DOHH2 (cell line): ENCODE results near the gene DCAF17.
A peak's percentile ranks its signal among the peaks of the same experiment; 100 is the strongest.

Source experiments
- H3F3A ChIP-seq: fragments of 200-600 bp; sonication (generic), shearing (Covaris generic); 2 replicates; pipeline ENCODE4 v1.6.0; 2016; ENCODE audit warnings: antibody characterized with exemption, mild to moderate bottlenecking; ENCODE audit not compliant: control insufficient read depth, insufficient read depth
- H3K27ac ChIP-seq: fragments of 200-600 bp; sonication (generic); 2 replicates; pipeline ENCODE4 v1.5.1; 2014; ENCODE audit warnings: low read depth, mild to moderate bottlenecking, low read length, moderate library complexity
- H3K27me3 ChIP-seq: fragments of 200-600 bp; sonication (generic); 2 replicates; pipeline ENCODE4 v1.6.1; 2014; ENCODE audit warnings: mild to moderate bottlenecking, low read length, mixed read lengths; ENCODE audit not compliant: control insufficient read depth
- H3K36me3 ChIP-seq: fragments of 200-600 bp; sonication (generic); 2 replicates; pipeline ENCODE4 v1.6.1; 2014; ENCODE audit warnings: mild to moderate bottlenecking, low read length, moderate library complexity, mixed read lengths; ENCODE audit not compliant: control insufficient read depth
- H3K4me1 ChIP-seq: fragments of 200-600 bp; sonication (generic); 2 replicates; pipeline ENCODE4 v1.6.1; 2014; ENCODE audit warnings: mild to moderate bottlenecking, low read length, mixed read lengths; ENCODE audit not compliant: control insufficient read depth
- H3K4me2 ChIP-seq: fragments of 200-600 bp; sonication (generic); 2 replicates; pipeline ENCODE4 v1.6.0; 2014; ENCODE audit warnings: mild to moderate bottlenecking, low read length, moderate library complexity
- H3K4me3 ChIP-seq: fragments of 200-600 bp; sonication (generic); 2 replicates; pipeline ENCODE4 v1.5.1; 2014; ENCODE audit warnings: mild to moderate bottlenecking, low read length, mixed read lengths
- H3K79me2 ChIP-seq: fragments of 200-600 bp; sonication (generic); 2 replicates; pipeline ENCODE4 v1.6.1; 2014; ENCODE audit warnings: mild to moderate bottlenecking, low read length, mixed read lengths; ENCODE audit not compliant: control insufficient read depth
- H3K9me2 ChIP-seq: fragments of 200-600 bp; sonication (generic); replicated peaks from 2 replicates; pipeline ENCODE4 v1.6.1; 2014; ENCODE audit warnings: mild to moderate bottlenecking, low read length, mixed read lengths; ENCODE audit not compliant: control insufficient read depth
- H3K9me3 ChIP-seq: fragments of 200-600 bp; sonication (generic); 2 replicates; pipeline ENCODE4 v1.6.1; 2014; ENCODE audit warnings: antibody characterized with exemption, low read length, mixed read lengths; ENCODE audit not compliant: control insufficient read depth, insufficient read depth
- H4K20me1 ChIP-seq: fragments of 200-600 bp; sonication (generic); 2 replicates; pipeline ENCODE4 v1.6.0; 2014; ENCODE audit warnings: low read depth, mild to moderate bottlenecking, antibody characterized with exemption, low read length, moderate library complexity; ENCODE audit not compliant: control insufficient read depth, insufficient read depth
- EZH2phosphoT487 ChIP-seq: fragments of 200-600 bp; sonication (generic); IDR thresholded peaks from 2 replicates; pipeline ENCODE4 v1.6.1; 2017; ENCODE audit warnings: borderline replicate concordance, mild to moderate bottlenecking, antibody characterized with exemption, low read length, moderate library complexity, mixed read lengths
- TF ChIP-seq, protein P1 (sequence below): fragments of 200-600 bp; sonication (generic); IDR thresholded peaks from one replicate; pipeline ENCODE4 v1.5.1; 2014; ENCODE audit warnings: antibody characterized with exemption, mild to moderate bottlenecking, low read depth, low read length; ENCODE audit not compliant: poor library complexity, severe bottlenecking

Gene DCAF17

DNA sequence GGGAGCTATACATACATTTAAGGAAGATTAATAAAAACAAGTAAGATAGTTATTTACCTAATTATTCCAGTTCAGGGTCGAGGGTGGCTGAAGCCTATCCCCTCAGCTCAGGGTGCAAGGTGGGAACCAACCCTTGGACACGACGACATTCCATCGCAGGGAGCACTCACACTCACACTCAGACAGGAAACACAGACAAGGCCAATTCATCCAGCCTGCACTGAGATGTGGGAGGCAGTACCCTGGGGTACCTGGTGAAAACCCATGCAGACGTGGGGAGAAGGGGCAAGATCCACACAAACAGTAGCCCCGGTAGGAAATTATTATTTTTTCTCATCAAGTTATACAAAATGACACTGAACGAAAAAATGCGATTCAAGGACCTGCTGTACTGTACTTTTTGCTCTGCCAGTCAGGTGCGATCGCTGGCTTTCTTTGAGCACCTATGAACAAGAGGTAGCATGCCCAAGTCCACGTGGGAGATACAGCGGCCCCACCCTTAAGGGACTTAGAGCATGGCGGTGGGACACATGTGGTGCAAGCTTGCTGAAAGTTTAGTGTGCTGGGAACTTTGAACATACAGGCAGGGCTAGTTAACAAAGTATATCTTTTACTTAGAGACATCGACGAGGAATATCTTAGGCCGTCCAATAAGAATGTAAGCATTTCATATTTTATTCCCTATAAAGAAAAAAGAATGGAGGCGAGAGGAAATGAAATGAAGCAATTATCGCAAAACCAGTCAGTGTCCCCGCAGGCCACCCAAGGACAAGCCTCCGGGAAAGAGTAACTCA is 860 bp upstream of the DCAF17 start:
- peaks cover 79% of the 10 kb centered on the region for H3K79me2 ChIP-seq

DNA sequence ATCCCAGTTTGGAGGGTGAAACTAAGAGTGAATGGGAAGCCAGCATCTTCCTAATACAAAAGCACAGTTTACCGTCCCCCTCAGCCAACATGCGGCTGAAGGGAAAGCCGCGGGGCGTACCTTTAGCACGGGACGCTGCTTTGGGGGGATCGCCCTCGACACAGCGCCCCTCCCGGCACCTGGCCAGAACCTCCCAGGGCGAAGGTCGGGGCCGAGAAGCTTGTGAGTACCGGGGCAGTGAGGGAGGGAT is 338 bp upstream of the DCAF17 start, which contains the start of gene METTL8:
TSS of gene METTL8 (minus strand) at position 228 of the 250 bp plus-strand sequence. CDS start 41,805 bp downstream, outside the sequence.
- Histone ChIP-seq H3F3A (peaks cover 6% of the 10 kb centered on the region), H3K79me2 (peaks cover 79% of the 10 kb centered on the region), H3K4me2 (peak within 1 kb of the TSS; percentile 91), H3K27ac (peak within 1 kb of the TSS; percentile 93), H3K9me3 (peaks cover 20% of the 10 kb centered on the region), H3K9me2 (no peaks in the 10 kb centered on the region), H3K36me3 (peaks cover 56% of the 10 kb centered on the region), H3K27me3 (no peaks in the 10 kb centered on the region), H4K20me1 (no peaks in the 10 kb centered on the region), H3K4me3 (peak within 1 kb of the TSS; percentile 82), H3K4me1 (peaks cover 28% of the 10 kb centered on the region)
- TF ChIP-seq, protein P1, sequence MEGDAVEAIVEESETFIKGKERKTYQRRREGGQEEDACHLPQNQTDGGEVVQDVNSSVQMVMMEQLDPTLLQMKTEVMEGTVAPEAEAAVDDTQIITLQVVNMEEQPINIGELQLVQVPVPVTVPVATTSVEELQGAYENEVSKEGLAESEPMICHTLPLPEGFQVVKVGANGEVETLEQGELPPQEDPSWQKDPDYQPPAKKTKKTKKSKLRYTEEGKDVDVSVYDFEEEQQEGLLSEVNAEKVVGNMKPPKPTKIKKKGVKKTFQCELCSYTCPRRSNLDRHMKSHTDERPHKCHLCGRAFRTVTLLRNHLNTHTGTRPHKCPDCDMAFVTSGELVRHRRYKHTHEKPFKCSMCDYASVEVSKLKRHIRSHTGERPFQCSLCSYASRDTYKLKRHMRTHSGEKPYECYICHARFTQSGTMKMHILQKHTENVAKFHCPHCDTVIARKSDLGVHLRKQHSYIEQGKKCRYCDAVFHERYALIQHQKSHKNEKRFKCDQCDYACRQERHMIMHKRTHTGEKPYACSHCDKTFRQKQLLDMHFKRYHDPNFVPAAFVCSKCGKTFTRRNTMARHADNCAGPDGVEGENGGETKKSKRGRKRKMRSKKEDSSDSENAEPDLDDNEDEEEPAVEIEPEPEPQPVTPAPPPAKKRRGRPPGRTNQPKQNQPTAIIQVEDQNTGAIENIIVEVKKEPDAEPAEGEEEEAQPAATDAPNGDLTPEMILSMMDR = peak; percentile 90
- no peak for TF ChIP-seq EZH2phosphoT487

More for the DNA sequence above, 860 bp upstream of the DCAF17 start:
- Histone ChIP-seq H3K27me3 (no peaks in the 10 kb centered on the region), H4K20me1 (no peaks in the 10 kb centered on the region), H3F3A (peaks cover 6% of the 10 kb centered on the region), H3K4me2 (peak overlapping the region; percentile 87), H3K4me3 (peak overlapping the region; percentile 82), H3K9me2 (no peaks in the 10 kb centered on the region), H3K4me1 (peaks cover 28% of the 10 kb centered on the region), H3K36me3 (peaks cover 53% of the 10 kb centered on the region), H3K27ac (peak overlapping the region; percentile 93), H3K9me3 (peaks cover 20% of the 10 kb centered on the region)
- TF ChIP-seq, protein P1 = no peak

DNA sequence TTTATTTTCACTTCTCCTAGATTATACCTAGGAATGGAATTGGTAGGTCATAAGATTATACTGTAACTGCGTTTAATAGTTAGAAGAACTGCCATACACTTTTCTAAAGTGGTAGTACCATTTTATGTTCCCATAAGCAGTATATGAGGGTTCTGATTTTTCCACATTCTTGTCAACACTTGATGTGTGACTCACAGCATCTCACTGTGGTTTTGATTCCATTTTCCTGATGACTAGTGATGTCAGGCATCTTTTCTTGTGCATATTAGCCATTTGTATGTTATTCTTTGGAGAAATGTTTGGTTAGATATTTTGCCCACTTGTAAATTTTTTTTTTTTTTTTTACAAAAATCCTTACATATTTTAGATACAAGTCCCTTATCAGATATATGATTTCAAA is 2.3 kb downstream of the DCAF17 start:
- Histone ChIP-seq H3K9me2 (no peaks in the 10 kb centered on the region), H3K4me1 (peaks cover 28% of the 10 kb centered on the region), H3F3A (peaks cover 6% of the 10 kb centered on the region), H3K9me3 (peaks cover 7% of the 10 kb centered on the region), H3K4me3 (peak overlapping the region; percentile 82; the same call in 1 of the 2 replicates), H3K4me2 (no peak overlapping the region), H3K27me3 (no peaks in the 10 kb centered on the region), H4K20me1 (no peaks in the 10 kb centered on the region), H3K79me2 (peaks cover 75% of the 10 kb centered on the region), H3K27ac (no peak overlapping the region), H3K36me3 (peaks cover 70% of the 10 kb centered on the region)
- TF ChIP-seq, protein P1 = no peak
- no peak for TF ChIP-seq EZH2phosphoT487
